Body of pancreas (tissue), 4 donors: ENCODE results near the gene ATXN7. TPM values are rescaled to one million over a fixed set of nuclear protein-coding genes. Genes with fewer than 3 reads are reported as not detected.

Source experiments
- ATAC-seq: fragments of 150-250 bp; one replicate; pipeline ENCODE4 v1.9.1; 2016
- DNase-seq, 4 donors: peaks; one replicate each; pipeline ENCODE4 v3.0.0-alpha.2; 2019
- H3K27ac ChIP-seq, 4 donors: fragments of 200-600 bp; sonication (generic); 1 replicate in 3 of 4; 2 replicates in 1 of 4; pipeline versions ENCODE4 v1.5.1 to v1.6.1; 2016 to 2019; ENCODE audit warnings: mild to moderate bottlenecking in 1 of 4, mixed read lengths in 1 of 4, moderate library complexity in 1 of 4
- H3K27me3 ChIP-seq, 2 donors: fragments of 200-600 bp; sonication (generic); one replicate each; pipeline ENCODE4 v1.6.0; 2016; ENCODE audit warnings: mild to moderate bottlenecking in 1 of 2
- H3K36me3 ChIP-seq, 2 donors: fragments of 200-600 bp; sonication (generic); replicated peaks in 1 of 2; 2 replicates each; pipeline ENCODE4 v1.5.1; 2016; ENCODE audit warnings: low read depth in 2 of 2; ENCODE audit not compliant: insufficient read depth in 1 of 2
- H3K4me1 ChIP-seq: fragments of 200-600 bp; sonication (generic); one replicate; pipeline ENCODE4 v1.6.0; 2016
- H3K4me3 ChIP-seq, 2 donors: fragments of 200-600 bp; sonication (generic); 1 replicate in 1 of 2; 2 replicates in 1 of 2; pipeline ENCODE4 v1.5.1; 2016 to 2019
- H3K9me3 ChIP-seq, 3 donors: fragments of 200-600 bp; sonication (generic); 1 replicate in 2 of 3; 2 replicates in 1 of 3; pipeline ENCODE4 v1.5.1; 2016
- CTCF ChIP-seq, 7 experiments: fragments of 450-650 bp in 4 of 7; fragments of 200-600 bp in 3 of 7; sonication (generic) in 3 of 7; IDR thresholded peaks; one replicate each; pipeline ENCODE4 v1.5.1; 2016 to 2019; ENCODE audit warnings: antibody characterized with exemption in 7 of 7
- POLR2A ChIP-seq, 3 donors: fragments of 450-650 bp; IDR thresholded peaks; one replicate each; pipeline ENCODE4 v1.6.1; 2016; ENCODE audit warnings: antibody characterized with exemption in 3 of 3, mild to moderate bottlenecking in 2 of 3
- WGBS, 2 donors: methylation state at CpG; one replicate each; pipeline ENCODE4 v1.1.5; 2017; 5-methylcytosine and 5-hydroxymethylcytosine counted together
- intact Hi-C: fragments of 100-400 bp; cut with DNase I; formaldehyde crosslinking; loops from one replicate; pipeline ENCODE4 v1.15.1; 2023
- total RNA-seq, 2 donors: library from RNA; depleted of rRNA; stranded (reverse); fragments of >200 nt; gene quantifications; one replicate each; pipeline ENCODE4 v1.1.0, GENCODE V29; 2016

ATXN7 gene
- total RNA-seq, 2 donors from 2014 or later, result 36.3 to 43.8 TPM

- H3K36me3 ChIP-seq, result no peaks in the 10 kb centered on the region
- no peak overlapping the region for H3K4me3 ChIP-seq
- ATAC-seq, result no peak
- intact Hi-C loops, result no loop called here
- H3K27me3 ChIP-seq, result no peaks in the 10 kb centered on the region
- H3K9me3 ChIP-seq, result no peaks in the 10 kb centered on the region
- no peak for TF ChIP-seq POLR2A (IDR thresholded peaks at IDR 0.05)
- no peak for TF ChIP-seq CTCF (IDR thresholded peaks at IDR 0.05)
- 83 to 84% methylated on average over 2 of the region's 2 CpGs for WGBS, 2 donors
- DNase-seq, result no peak
- H3K27ac ChIP-seq, result peak overlapping the region in 1 of 4 donors; percentile 91
- peaks cover 84% of the 10 kb centered on the region for H3K4me1 ChIP-seq
Observed at GRCh38 chr3:63949005-63949404, 85.3 kb downstream of the ATXN7 start.

GRCh38 chr3:63950698-63951097 lies 87.0 kb downstream of the ATXN7 start:
- no peaks in the 10 kb centered on the region for H3K27me3 ChIP-seq
- TF ChIP-seq CTCF (IDR thresholded peaks at IDR 0.05), result no peak
- no peak for TF ChIP-seq POLR2A (IDR thresholded peaks at IDR 0.05)
- no peak for DNase-seq
- no peak overlapping the region for H3K4me3 ChIP-seq
- ATAC-seq, result no peak
- no peaks in the 10 kb centered on the region for H3K36me3 ChIP-seq
- 48 to 58% methylated on average over 1 of the region's 1 CpG for WGBS, 2 donors
- peaks cover 85% of the 10 kb centered on the region for H3K4me1 ChIP-seq
- intact Hi-C loops, result no loop called here
- no peaks in the 10 kb centered on the region for H3K9me3 ChIP-seq
- H3K27ac ChIP-seq, result peak overlapping the region in 2 of 4 donors; percentile 21 to 60

- 15% methylated on average over 1 of the region's 1 CpG for whole genome bisulfite sequencing, 2 donors
Observed at GRCh38 chr3:63951492-63952247, 88.0 kb downstream of the ATXN7 start.

GRCh38 chr3:63952248-63952594 lies 88.6 kb downstream of the ATXN7 start:
- no peak for DNase-seq
- no peaks in the 10 kb centered on the region for H3K9me3 ChIP-seq
- TF ChIP-seq CTCF (IDR thresholded peaks at IDR 0.05), result no peak
- TF ChIP-seq POLR2A (IDR thresholded peaks at IDR 0.05), result no peak
- H3K36me3 ChIP-seq, result no peaks in the 10 kb centered on the region
- no peaks in the 10 kb centered on the region for H3K27me3 ChIP-seq
- H3K4me1 ChIP-seq, result peaks cover 85% of the 10 kb centered on the region
- ATAC-seq, result no peak
- H3K4me3 ChIP-seq, result no peak overlapping the region
- 20 to 24% methylated on average over 2 of the region's 2 CpGs for WGBS, 2 donors
- H3K27ac ChIP-seq, result peak overlapping the region in 3 of 4 donors; percentile 0 to 60 (median 48)
- intact Hi-C loops, result no loop called here

More at GRCh38 chr3:63951492-63952247, 88.0 kb downstream of the ATXN7 start:
- no peaks in the 10 kb centered on the region for H3K9me3 ChIP-seq
- intact Hi-C loops, result no loop called here
- no peak for ATAC-seq
- H3K27me3 ChIP-seq, result no peaks in the 10 kb centered on the region
- H3K4me1 ChIP-seq, result peaks cover 85% of the 10 kb centered on the region
- no peak overlapping the region for H3K4me3 ChIP-seq
- H3K36me3 ChIP-seq, result no peaks in the 10 kb centered on the region
- DNase-seq, result no peak
- TF ChIP-seq CTCF (IDR thresholded peaks at IDR 0.05) (no peak), POLR2A (IDR thresholded peaks at IDR 0.05) (no peak)
- peak overlapping the region in 3 of 4 donors; percentile 21 to 60 (median 48) for H3K27ac ChIP-seq

- H3K27me3 ChIP-seq, result no peaks in the 10 kb centered on the region
- 77 to 84% methylated on average over 5 of the region's 5 CpGs for WGBS, 2 donors
- ATAC-seq, result no peak
Observed at GRCh38 chr3:63954182-63954581, 90.5 kb downstream of the ATXN7 start.

More at GRCh38 chr3:63954182-63954581, 90.5 kb downstream of the ATXN7 start:
- intact Hi-C loops, result no loop called here
- Histone ChIP-seq H3K4me3 (no peak overlapping the region), H3K27ac (peak overlapping the region in 1 of 4 donors; percentile 76), H3K36me3 (no peaks in the 10 kb centered on the region), H3K9me3 (no peaks in the 10 kb centered on the region), H3K4me1 (peaks cover 90% of the 10 kb centered on the region)
- no peak for DNase-seq
- TF ChIP-seq CTCF (IDR thresholded peaks at IDR 0.05) (no peak), POLR2A (IDR thresholded peaks at IDR 0.05) (no peak)
